PC-9 (cell line): ENCODE data around the gene CCDC60. TPM values are rescaled to one million over a fixed set of nuclear protein-coding genes. Genes with fewer than 3 reads are reported as not detected.

Experiments used
- BruUV-seq: library from RNA; stranded (reverse); fragments of 400-500 nt; replicated peaks from 2 replicates; lab custom pipeline; 2021; lab: Mats Ljungman, UMichigan
- CTCF ChIA-PET: fragments of 300-600 bp; sonication (Branson Sonifier 250); formaldehyde crosslinking; loops from one replicate; lab custom pipeline; 2022; ENCODE audit warnings: antibody characterized with exemption; lab: Charles Lee
- POLR2A ChIA-PET: fragments of 300-600 bp; sonication (Branson Sonifier 250); formaldehyde crosslinking; loops from one replicate; lab custom pipeline; 2022; ENCODE audit warnings: antibody characterized with exemption; ENCODE audit not compliant: unreplicated experiment; lab: Charles Lee
- DNase-seq, 2 experiments: peaks; one replicate each; pipeline versions ENCODE4 v3.0.0 to v3.0.0-alpha.2; 2015 to 2022; ENCODE audit warnings: mixed read lengths in 1 of 2
- H2AFZ ChIP-seq: fragments of 200-600 bp; sonication (generic); 2 replicates; pipeline ENCODE4 v1.8.1; 2017; ENCODE audit warnings: antibody characterized with exemption
- H3F3A ChIP-seq: fragments of 200-600 bp; sonication (generic); 2 replicates; pipeline ENCODE4 v1.8.1; 2017; ENCODE audit warnings: antibody characterized with exemption, mild to moderate bottlenecking, low read depth; ENCODE audit not compliant: insufficient read depth
- H3K27ac ChIP-seq: fragments of 200-600 bp; sonication (generic); 2 replicates; pipeline ENCODE4 v1.6.1; 2016; ENCODE audit warnings: mixed run types
- H3K27me3 ChIP-seq: fragments of 200-600 bp; sonication (generic); 2 replicates; pipeline ENCODE4 v1.6.1; 2016; ENCODE audit warnings: low read depth, mixed run types; ENCODE audit not compliant: insufficient read depth
- H3K36me3 ChIP-seq: fragments of 200-600 bp; sonication (generic); 2 replicates; pipeline ENCODE4 v1.6.1; 2016; ENCODE audit warnings: low read depth, mixed run types
- H3K4me1 ChIP-seq: fragments of 200-600 bp; sonication (generic); replicated peaks from 2 replicates; pipeline ENCODE4 v1.6.1; 2016; ENCODE audit warnings: mixed run types; ENCODE audit not compliant: insufficient read depth
- H3K4me2 ChIP-seq: fragments of 200-600 bp; sonication (generic); 2 replicates; pipeline ENCODE4 v1.6.1; 2017; ENCODE audit warnings: mixed run types
- H3K4me3 ChIP-seq: fragments of 200-600 bp; sonication (generic); 2 replicates; pipeline ENCODE4 v1.6.1; 2016; ENCODE audit warnings: mixed run types
- H3K79me2 ChIP-seq: fragments of 200-600 bp; sonication (generic); 2 replicates; pipeline ENCODE4 v1.6.1; 2017; ENCODE audit warnings: low read depth, mixed run types
- H3K9me2 ChIP-seq: fragments of 200-600 bp; sonication (generic); 2 replicates; pipeline ENCODE4 v1.8.1; 2017; ENCODE audit warnings: mild to moderate bottlenecking; ENCODE audit not compliant: insufficient read depth
- H3K9me3 ChIP-seq: fragments of 200-600 bp; sonication (generic); 2 replicates; pipeline ENCODE4 v1.8.1; 2016; ENCODE audit warnings: low read depth; ENCODE audit not compliant: insufficient read depth
- H4K20me1 ChIP-seq: fragments of 200-600 bp; sonication (generic); 2 replicates; pipeline ENCODE4 v1.8.1; 2017; ENCODE audit not compliant: insufficient read depth
- EZH2 ChIP-seq: fragments of 200-600 bp; sonication (generic); IDR thresholded peaks from 2 replicates; pipeline ENCODE4 v1.8.0; 2017; ENCODE audit warnings: antibody characterized with exemption, low read depth
- intact Hi-C: fragments of 100-400 bp; cut with micrococcal nuclease; formaldehyde crosslinking; loops from one replicate; pipeline ENCODE4 v1.10.0; 2022; ENCODE audit not compliant: unreplicated experiment
- total RNA-seq: library from RNA; stranded (reverse); gene quantifications from 2 replicates; pipeline ENCODE4 v1.2.3, GENCODE V29; 2021
- TF ChIP-seq, protein P1 (sequence below): fragments of 200-600 bp; sonication (generic); conservative IDR thresholded peaks from 2 replicates; pipeline ENCODE4 v1.6.1; 2017; ENCODE audit warnings: mixed run types, antibody characterized with exemption, mild to moderate bottlenecking, moderate library complexity

Gene CCDC60
- total RNA-seq, 1 experiment from 2014 or later: not detected

DNA sequence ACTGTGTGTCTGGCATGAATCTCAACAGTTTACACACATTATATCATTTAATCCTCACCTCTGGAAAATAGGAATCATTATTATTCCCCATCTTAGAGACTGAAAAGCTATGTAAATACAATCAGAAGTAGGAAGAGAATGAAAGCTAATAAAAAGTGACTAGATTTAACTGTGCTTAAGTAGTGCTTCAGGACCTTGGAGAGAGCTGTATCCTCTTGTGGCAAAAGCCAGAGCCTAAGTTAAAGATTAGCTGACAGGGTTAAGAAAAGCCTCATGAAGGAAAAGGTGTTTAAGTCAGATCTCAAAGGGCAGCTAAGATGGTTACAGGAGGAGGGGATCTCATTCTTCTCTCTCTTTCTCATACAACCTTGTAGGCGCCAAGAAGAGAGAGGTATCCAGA, 193.7 kb downstream of the CCDC60 start:
- H3K4me3 ChIP-seq: no peak overlapping the region
- H3F3A ChIP-seq: no peaks in the 10 kb centered on the region
- H4K20me1 ChIP-seq: no peaks in the 10 kb centered on the region
- TF ChIP-seq, protein P1, sequence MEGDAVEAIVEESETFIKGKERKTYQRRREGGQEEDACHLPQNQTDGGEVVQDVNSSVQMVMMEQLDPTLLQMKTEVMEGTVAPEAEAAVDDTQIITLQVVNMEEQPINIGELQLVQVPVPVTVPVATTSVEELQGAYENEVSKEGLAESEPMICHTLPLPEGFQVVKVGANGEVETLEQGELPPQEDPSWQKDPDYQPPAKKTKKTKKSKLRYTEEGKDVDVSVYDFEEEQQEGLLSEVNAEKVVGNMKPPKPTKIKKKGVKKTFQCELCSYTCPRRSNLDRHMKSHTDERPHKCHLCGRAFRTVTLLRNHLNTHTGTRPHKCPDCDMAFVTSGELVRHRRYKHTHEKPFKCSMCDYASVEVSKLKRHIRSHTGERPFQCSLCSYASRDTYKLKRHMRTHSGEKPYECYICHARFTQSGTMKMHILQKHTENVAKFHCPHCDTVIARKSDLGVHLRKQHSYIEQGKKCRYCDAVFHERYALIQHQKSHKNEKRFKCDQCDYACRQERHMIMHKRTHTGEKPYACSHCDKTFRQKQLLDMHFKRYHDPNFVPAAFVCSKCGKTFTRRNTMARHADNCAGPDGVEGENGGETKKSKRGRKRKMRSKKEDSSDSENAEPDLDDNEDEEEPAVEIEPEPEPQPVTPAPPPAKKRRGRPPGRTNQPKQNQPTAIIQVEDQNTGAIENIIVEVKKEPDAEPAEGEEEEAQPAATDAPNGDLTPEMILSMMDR: no peak
- BruUV-seq: no TSS peak
- no peak overlapping the region for H2AFZ ChIP-seq
- no peaks in the 10 kb centered on the region for H3K36me3 ChIP-seq
- H3K9me2 ChIP-seq: no peaks in the 10 kb centered on the region
- H3K79me2 ChIP-seq: no peaks in the 10 kb centered on the region
- ChIA-PET CTCF (no interaction called here), POLR2A (no interaction called here)
- no peaks in the 10 kb centered on the region for H3K27me3 ChIP-seq
- H3K4me1 ChIP-seq: no peaks in the 10 kb centered on the region
- no peak overlapping the region for H3K4me2 ChIP-seq
- DNase-seq: no peak
- no peak overlapping the region for H3K27ac ChIP-seq
- intact Hi-C loops: no loop called here
- H3K9me3 ChIP-seq: no peaks in the 10 kb centered on the region

DNA sequence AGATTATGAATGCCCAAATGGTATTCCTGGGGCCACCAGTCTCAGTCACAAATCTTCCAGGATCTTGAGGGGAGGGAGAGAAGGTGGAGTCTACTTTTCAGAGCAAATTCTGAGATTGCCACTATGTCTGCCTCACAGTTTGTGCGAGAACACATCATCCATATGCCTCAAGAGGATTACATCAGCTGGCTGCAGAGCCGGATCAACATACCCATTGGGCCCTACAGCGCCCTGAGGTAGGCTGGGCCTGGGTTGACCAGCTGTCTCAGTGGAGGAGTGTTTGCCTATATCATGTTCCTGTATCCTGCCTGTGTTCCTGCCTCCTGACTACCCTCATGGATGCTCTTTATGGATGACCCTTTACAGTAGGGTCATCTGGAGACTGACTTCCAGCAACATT, 205.9 kb downstream of the CCDC60 start:
- BruUV-seq: no TSS peak
- no peak overlapping the region for H3K4me3 ChIP-seq
- no peaks in the 10 kb centered on the region for H3K36me3 ChIP-seq
- POLR2A ChIA-PET: no interaction called here
- no peaks in the 10 kb centered on the region for H4K20me1 ChIP-seq
- intact Hi-C loops: no loop called here
- H3F3A ChIP-seq: no peaks in the 10 kb centered on the region
- no peaks in the 10 kb centered on the region for H3K9me3 ChIP-seq
- DNase-seq: no peak
- no peak overlapping the region for H3K27ac ChIP-seq
- TF ChIP-seq EZH2: no peak
- TF ChIP-seq, protein P1: no peak
- H3K27me3 ChIP-seq: 0 out of 2 replicates have a peak, but pooled peaks cover 4% of the 10 kb centered on the region
- CTCF ChIA-PET: no interaction called here
- no peak overlapping the region for H3K4me2 ChIP-seq
- H2AFZ ChIP-seq: no peak overlapping the region
- no peaks in the 10 kb centered on the region for H3K79me2 ChIP-seq
- H3K9me2 ChIP-seq: no peaks in the 10 kb centered on the region
- H3K4me1 ChIP-seq: no peaks in the 10 kb centered on the region

DNA sequence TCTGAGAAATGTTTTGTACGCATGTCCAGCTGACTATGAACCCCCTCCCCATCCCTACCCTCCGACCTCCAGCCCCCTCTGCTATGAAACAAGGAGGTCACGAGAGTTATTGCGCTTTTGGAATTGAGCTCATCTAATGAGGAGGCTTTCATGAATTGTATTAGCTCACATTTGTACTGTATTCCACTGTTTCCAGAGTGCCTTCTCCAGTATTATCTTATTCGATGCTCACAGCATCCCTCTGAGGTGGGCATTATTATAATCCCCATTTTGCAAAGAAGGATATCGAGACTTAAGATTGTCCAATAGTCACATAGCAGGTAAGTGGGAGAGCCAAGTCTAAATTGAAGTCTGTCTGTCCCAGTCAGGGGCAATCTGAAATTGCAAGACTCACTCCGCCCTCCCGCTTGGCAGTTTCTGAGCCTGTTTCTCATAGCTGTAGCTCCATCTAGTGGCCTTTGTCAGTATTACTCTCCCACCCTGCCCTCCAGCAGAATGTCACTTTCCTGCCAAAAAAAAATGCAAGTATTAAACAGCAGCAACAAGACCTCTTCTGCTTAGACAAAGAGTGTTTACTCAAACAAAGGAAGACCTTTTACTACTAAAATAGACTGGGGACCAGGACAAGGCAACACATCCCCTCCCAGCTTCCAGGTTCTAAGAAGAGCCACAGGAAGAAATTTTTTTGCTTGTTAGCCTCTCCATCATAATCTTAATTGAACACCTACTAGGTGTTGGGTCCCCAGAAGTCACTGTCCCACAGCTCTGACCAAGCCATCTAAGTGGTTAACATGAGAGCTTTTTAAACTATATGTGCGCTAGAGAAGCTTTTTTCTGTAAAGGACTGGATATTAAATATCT, 210.5 kb downstream of the CCDC60 start:
- intact Hi-C loops: loop anchor here (2.0 kb wide), 1 partner anchor 100 kb away; no protein-coding TSS in a partner anchor
- CTCF ChIA-PET: interaction anchor here (0.6 kb wide), 1 partner anchor 782 kb away, joined by 8 read pairs; no protein-coding TSS in a partner anchor
- Histone ChIP-seq H3K27ac (no peak overlapping the region), H3K4me1 (no peaks in the 10 kb centered on the region; the same call in 1 of the 2 replicates), H3K4me3 (no peak overlapping the region), H3K79me2 (no peaks in the 10 kb centered on the region), H3F3A (no peaks in the 10 kb centered on the region), H3K4me2 (no peak overlapping the region), H4K20me1 (no peaks in the 10 kb centered on the region), H3K36me3 (no peaks in the 10 kb centered on the region), H2AFZ (no peak overlapping the region), H3K27me3 (no peaks in the 10 kb centered on the region), H3K9me3 (no peaks in the 10 kb centered on the region), H3K9me2 (no peaks in the 10 kb centered on the region)
- no TSS peak for BruUV-seq
- POLR2A ChIA-PET: no interaction called here
- peak; percentile 39 to 51 for DNase-seq
- TF ChIP-seq, protein P1: peak; percentile 90
- no peak for TF ChIP-seq EZH2
